HG03060 (cell line): ENCODE results near the gene EIF5AL1.
"Not testable (repeated sequence)": the region's sequence is repeated elsewhere in the genome, so short reads cannot be mapped to it uniquely, and the experiment has no call there.

Experiments used
- ATAC-seq: cut with Tn5 transposase; IDR thresholded peaks from one replicate; pipeline ENCODE4 v1.9.1; 2021; ENCODE audit warnings: low read depth, moderate number of reproducible peaks; ENCODE audit not compliant: unreplicated experiment

The EIF5AL1 gene

GRCh38 chr10:79511891-79512583 lies at the start of gene EIF5AL1:
Gene EIF5AL1 (plus strand): TSS chr10:79512533. CDS start chr10:79512650, 117 bp downstream.
- ATAC-seq = not testable (repeated sequence)

- ATAC-seq = no peak
Measured at GRCh38 chr10:79463578-79464496, 48.5 kb upstream of the EIF5AL1 start.

GRCh38 chr10:79465341-79465740 lies 47.0 kb upstream of the EIF5AL1 start:
- ATAC-seq = no peak

GRCh38 chr10:79468015-79468560 lies 44.2 kb upstream of the EIF5AL1 start:
- no peak for ATAC-seq

DNA sequence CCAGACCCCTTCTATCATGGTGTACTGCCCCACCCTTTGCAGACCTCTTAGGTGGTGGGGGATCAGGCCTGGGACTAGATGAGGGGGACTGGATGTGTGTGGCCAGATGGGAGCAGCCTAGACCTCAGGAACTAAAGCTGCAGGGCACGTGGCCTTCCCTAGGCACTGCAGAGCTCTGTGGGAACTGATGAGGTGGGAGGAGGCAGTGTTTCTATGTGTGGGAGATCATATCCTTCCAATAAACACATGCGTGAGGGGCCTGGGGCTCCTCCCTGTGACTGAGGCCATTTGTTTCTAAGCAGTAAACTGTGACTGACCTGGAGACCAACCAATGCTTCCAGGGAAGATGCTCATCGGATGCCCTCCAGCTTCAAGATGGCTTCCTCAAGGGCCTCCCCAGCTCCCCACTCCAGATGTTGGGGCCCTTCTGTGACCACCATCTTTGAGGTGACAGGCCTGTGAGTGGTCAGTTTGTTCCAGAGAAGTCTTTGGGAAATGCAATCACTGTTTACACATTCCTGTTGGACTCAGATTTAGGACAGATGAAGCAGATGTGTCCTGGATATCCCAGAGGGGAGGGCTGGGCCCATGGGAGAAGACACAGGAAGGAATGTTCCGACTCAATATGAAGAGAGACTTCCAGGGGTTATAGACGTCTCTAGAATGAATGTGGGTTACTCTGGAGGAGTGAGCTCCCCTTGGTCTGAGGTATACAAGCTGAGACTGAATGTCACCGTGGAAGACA lies 43.3 kb upstream of the EIF5AL1 start:
- no peak for ATAC-seq

GRCh38 chr10:79470096-79470495 lies 42.2 kb upstream of the EIF5AL1 start:
- no peak for ATAC-seq

DNA sequence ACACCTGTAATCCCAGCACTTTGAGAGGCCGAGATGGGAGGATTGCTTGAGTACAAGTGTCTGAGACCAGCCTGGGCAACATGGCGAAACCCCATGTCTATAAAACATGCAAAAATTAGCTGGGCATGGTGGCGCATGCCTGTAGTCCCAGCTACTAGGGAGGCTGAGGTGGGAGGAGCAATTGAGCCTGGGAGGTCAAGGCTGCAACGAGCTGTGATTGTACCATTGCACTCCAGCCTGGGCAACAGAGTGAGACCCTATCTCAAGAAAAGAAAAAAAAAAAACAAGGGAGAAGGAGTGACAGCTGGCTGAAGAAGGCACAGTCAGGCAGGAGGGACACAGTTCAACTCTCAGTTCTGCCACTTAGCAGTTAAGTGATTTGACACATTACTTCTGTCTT lies 40.6 kb upstream of the EIF5AL1 start:
- no peak for ATAC-seq

GRCh38 chr10:79472449-79472848 lies 39.9 kb upstream of the EIF5AL1 start:
- no peak for ATAC-seq

DNA sequence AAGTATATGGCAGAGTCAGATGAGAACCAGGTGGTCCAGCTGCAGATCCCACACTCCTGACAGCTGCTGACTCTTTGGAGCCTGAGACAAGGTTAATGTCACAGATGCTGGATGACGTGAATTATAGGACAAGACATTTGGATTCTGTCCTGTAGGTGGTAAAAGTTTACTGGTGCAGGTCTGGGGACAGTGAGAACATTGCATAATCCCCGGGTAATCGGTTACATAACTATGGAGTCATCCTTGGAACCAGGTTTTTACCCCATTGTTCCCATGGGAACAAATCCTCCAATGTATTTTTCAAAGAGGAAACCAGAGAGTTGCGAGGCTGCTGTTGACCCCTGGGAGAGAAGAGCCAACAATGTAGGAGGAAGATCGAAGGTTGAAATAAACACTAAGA lies 39.4 kb upstream of the EIF5AL1 start:
- no peak for ATAC-seq

DNA sequence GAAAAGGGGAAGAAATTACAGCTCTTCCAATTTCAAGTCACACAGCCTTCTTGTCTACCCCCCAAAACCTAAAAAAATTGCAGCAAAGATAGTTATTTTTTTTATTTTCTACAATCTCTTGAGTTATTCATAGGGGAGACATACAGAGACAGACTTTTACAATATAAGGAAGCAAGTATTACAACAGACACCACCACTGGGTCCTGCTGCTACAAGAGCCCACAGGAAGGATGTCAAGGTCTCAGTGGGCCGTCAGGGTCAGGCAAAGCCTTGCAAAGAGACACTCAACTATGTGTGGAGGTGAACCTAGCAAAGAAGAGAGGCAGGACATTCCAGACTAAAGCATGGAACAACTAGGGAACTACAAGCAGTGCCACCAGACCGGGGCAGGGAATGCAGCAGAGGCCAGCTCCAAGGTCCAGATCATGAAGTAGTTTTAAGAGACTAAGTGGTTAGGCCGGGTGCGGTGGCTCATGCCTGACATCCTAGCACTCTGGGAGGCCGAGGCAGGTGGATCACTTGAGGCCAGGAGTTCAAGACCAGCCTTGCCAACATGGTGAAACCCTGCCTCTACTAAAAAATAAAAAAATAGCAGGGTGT lies 38.7 kb upstream of the EIF5AL1 start:
- ATAC-seq = no peak

GRCh38 chr10:79475119-79475653 lies 37.1 kb upstream of the EIF5AL1 start:
- no peak for ATAC-seq

DNA sequence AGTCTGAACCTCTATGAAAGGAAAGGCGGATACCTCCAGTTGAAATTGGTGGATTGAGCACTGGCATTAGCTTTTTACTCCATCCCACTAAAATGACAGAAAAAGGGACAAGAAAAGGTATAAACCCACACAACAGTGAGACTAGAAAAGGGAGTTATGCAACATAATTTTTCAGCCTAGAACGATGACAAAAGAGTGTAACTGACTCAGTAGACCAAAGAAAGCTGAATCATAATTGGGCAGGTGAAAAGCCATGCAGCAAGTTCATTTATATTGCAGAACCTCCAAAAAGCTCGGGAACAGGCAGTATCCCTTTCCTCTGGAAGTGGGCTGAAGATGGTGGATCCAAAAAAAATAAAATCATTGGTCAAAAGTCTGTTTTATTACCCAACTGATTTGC lies 36.5 kb upstream of the EIF5AL1 start:
- ATAC-seq = no peak

DNA sequence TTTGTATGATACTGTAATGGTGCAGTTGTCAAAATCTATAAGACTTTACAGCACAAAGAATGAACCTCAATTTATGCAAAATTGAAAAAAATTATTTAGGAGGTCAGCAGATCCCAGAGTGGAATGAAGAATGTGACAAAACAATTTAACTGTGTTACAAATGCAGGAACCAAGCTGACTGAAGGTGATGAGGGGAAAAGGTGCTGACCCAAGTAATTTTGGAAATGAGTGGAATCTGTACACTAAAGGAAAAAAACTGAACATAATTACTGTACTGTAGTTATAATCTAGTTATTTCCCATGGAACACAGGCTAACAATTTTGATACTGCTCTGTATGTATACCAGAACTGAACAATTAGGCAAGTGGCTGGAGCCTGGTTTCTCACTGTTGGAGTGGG lies 35.7 kb upstream of the EIF5AL1 start:
- ATAC-seq = no peak

DNA sequence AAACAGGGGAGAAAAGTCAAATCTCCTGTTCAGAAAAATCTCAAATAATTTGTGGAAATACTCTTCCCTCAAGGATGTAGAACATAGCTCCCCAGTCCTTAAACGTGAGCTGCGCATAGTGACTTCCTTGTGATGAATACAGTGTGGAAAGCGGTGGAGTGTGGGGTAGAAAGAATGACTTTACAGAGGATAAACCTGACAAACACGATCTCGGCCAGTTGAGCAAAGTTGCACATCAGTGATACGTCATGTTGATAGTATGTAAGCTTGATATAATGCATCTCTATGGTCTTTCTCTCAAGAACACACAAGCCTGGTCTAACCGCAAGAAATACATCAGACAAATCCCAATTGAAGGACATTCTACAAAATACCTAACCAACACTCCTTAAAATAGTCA lies 34.9 kb upstream of the EIF5AL1 start:
- no peak for ATAC-seq

DNA sequence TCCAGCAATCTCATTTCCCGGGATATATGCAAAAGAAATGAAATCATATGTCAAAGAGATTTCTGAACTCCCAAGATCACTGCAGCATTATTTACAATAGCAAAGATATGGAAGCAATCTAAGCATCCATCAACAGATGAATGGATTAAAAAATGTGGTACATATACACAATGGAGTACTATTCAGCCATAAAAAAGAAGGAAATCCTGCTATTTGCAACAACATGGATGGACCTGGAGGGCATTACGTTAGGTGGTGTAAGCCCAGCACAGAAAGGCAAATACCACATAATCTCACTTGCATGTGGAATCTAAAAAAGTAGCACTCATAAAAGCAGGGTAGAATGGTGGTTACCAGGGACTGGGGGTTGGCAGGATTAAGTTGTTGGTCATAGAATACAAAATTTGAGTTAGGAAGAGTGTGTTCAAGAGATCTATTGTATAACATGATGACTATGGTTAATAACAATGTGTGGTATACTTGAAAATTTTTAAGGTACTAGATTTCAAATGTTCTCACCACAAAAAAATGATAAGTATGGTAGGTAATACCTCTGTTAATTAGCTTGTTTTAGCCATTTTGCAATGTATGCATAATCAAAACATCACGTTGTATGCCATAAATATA lies 32.9 kb upstream of the EIF5AL1 start:
- no peak for ATAC-seq

DNA sequence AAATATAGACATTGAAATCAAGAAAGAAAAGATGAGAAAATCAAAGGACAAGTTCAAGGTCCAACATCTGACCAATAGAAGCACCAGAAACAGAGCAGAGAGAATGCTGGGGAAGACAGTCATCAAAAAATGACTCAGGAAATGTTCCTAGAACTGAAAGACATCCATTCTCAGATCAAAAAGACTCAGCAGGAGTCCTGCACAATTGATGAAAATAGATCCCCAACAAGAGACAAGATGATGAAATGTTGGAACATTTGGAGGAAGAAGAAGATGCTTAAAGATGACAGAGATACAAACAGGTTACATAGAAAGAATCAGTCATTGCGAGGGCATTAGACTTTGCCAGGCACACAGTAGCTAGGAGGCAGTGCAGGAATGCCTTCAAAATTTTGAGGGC lies 30.0 kb upstream of the EIF5AL1 start:
- no peak for ATAC-seq

DNA sequence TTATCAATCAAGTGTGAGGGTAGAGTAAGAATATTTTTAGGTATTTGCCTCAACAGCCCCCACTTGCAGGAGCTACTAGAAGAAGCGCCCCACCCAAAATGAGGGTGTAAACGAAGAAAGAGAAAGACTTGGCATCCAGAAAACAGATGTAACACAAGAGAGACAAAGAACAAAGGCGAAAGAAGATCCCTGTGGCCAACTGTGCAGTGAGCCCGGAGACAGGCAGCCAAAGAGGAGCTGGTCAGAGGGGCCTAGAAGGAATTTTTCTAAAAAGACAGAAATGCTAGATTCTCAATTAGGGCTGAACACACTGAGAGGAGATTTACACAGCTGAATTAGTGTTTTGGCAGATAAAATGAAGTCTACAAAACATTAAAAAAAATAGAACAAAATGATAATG lies 29.6 kb upstream of the EIF5AL1 start:
- ATAC-seq = no peak

GRCh38 chr10:79483299-79483698 lies 29.0 kb upstream of the EIF5AL1 start:
- no peak for ATAC-seq

- no peak for ATAC-seq
Measured at GRCh38 chr10:79483948-79484347, 28.4 kb upstream of the EIF5AL1 start.

DNA sequence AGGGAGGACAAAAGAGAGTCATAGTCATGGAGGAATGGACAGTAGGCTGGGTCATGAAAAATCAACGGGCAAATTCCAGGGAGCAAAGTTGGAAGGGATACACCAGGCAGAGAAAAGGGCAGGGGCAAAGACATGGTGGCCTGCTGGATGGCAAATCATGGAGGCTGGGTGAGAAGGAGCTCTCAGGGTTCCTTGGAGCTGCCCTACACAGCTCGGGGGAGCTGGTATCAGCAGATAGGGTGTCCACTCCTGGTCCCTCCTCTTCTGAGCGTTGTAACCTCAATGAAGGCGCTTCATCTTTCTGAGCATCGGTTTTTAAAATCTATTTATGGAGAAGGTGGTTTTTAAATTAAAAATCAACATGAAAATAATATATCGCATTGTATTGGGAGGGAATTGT lies 27.9 kb upstream of the EIF5AL1 start:
- no peak for ATAC-seq
